Activated gamma-delta T cell treated with Interleukin-2 at 50 U/mL for 16 hours (primary cell): ENCODE measurements around the gene NOP14.
A peak's percentile ranks its signal among the peaks of the same experiment; 100 is the strongest.
"Not testable (repeated sequence)": the region's sequence is repeated elsewhere in the genome, so short reads cannot be mapped to it uniquely, and the experiment has no call there.

ENCODE experiments used
- DNase-seq: peaks from one replicate; pipeline ENCODE4 v3.0.0-alpha.2; 2020

NOP14 gene

GRCh38 chr4:2963175-2963965 is at the start of gene NOP14, which contains the start of gene GRK4:
Gene NOP14 (minus strand): TSS chr4:2963406. CDS start chr4:2963319, 87 bp downstream.
Gene GRK4 (plus strand): TSS chr4:2963571. CDS start chr4:2964071, 500 bp downstream.
- peak; percentile 96 for DNase-seq

GRCh38 chr4:3011456-3012220 is 48.4 kb upstream of the NOP14 start:
- no peak for DNase-seq

- DNase-seq, result no peak
Observed at GRCh38 chr4:3010998-3011397, 47.8 kb upstream of the NOP14 start.

- DNase-seq, result no peak
Observed at GRCh38 chr4:3010577-3010976, 47.4 kb upstream of the NOP14 start.

GRCh38 chr4:3009422-3009821 is 46.2 kb upstream of the NOP14 start:
- DNase-seq, result no peak

GRCh38 chr4:3007724-3008123 is 44.5 kb upstream of the NOP14 start:
- no peak for DNase-seq

- no peak for DNase-seq
Observed at GRCh38 chr4:2996415-2996814, 33.2 kb upstream of the NOP14 start.

- no peak for DNase-seq
Observed at GRCh38 chr4:2995546-2996265, 32.5 kb upstream of the NOP14 start.

- DNase-seq, result no peak
Observed at GRCh38 chr4:2994917-2995316, 31.7 kb upstream of the NOP14 start.

- no peak for DNase-seq
Observed at GRCh38 chr4:2991243-2991642, 28.0 kb upstream of the NOP14 start.

- DNase-seq, result not testable (repeated sequence)
Observed at GRCh38 chr4:2983715-2984114, 20.5 kb upstream of the NOP14 start.

- no peak for DNase-seq
Observed at GRCh38 chr4:2982012-2982411, 18.8 kb upstream of the NOP14 start.

- DNase-seq, result no peak
Observed at GRCh38 chr4:2981256-2981819, 18.1 kb upstream of the NOP14 start.

- no peak for DNase-seq
Observed at GRCh38 chr4:2977211-2978088, 14.2 kb upstream of the NOP14 start.

GRCh38 chr4:2971275-2971674 is 8.1 kb upstream of the NOP14 start:
- DNase-seq, result no peak

GRCh38 chr4:2968381-2968780 is 5.2 kb upstream of the NOP14 start:
- no peak for DNase-seq

GRCh38 chr4:2965262-2965661 is 2.1 kb upstream of the NOP14 start:
- DNase-seq, result no peak

- no peak for DNase-seq
Observed at GRCh38 chr4:2964706-2965258, 1.6 kb upstream of the NOP14 start.

GRCh38 chr4:2963966-2964471 is 813 bp upstream of the NOP14 start:
- DNase-seq, result no peak

GRCh38 chr4:2962614-2963174 is 512 bp downstream of the NOP14 start:
- no peak for DNase-seq

GRCh38 chr4:2961811-2962441 is 1.3 kb downstream of the NOP14 start:
- DNase-seq, result no peak
